ENCODE measurements around the gene TMEM109. TPM values are rescaled to one million over a fixed set of nuclear protein-coding genes. Genes with fewer than 3 reads are reported as not detected.

Gene TMEM109
- total and polyA plus RNA-seq, 2 of the 13 experiments (the other 11 are each of a cell fraction or from before 2014, with no cell fraction given): 7.7 to 18.0 TPM

- TF ChIP-seq ZNF749 (CRISPR knock-in tag; IDR thresholded peaks at IDR 0.05; ENCODE audit: borderline replicate concordance) (no peak), ATF1 (CRISPR knock-in tag; IDR thresholded peaks at IDR 0.05) (no peak), PBX2 (CRISPR knock-in tag; IDR thresholded peaks at IDR 0.05) (no peak), REST (IDR thresholded peaks at IDR 0.05; ENCODE audit: borderline replicate concordance in 1 of 2, low read depth in 1 of 2, low read length in 2 of 2) (no peak), NFE2L1 (CRISPR knock-in tag; IDR thresholded peaks at IDR 0.05; ENCODE audit: borderline replicate concordance) (0 out of 2 replicates have a peak, but pooled peaks have one; percentile 17), SIX1 (CRISPR knock-in tag; IDR thresholded peaks at IDR 0.05; ENCODE audit: borderline replicate concordance) (no peak), KLF16 (CRISPR knock-in tag; IDR thresholded peaks at IDR 0.05) (no peak), ZNF746 (CRISPR knock-in tag; IDR thresholded peaks at IDR 0.05) (no peak), RFXANK (CRISPR knock-in tag; IDR thresholded peaks at IDR 0.05) (no peak), REL (CRISPR knock-in tag; conservative IDR thresholded peaks at IDR 0.05) (no peak), TBX2 (CRISPR knock-in tag; IDR thresholded peaks at IDR 0.05; ENCODE audit: borderline replicate concordance) (peak; percentile 70), TERF1 (CRISPR knock-in tag; IDR thresholded peaks at IDR 0.05) (no peak), GABPA (IDR thresholded peaks at IDR 0.05; ENCODE audit: low read depth, low read length) (peak; percentile 33; the same call in 1 of the 2 replicates), GABPA (CRISPR knock-in tag; IDR thresholded peaks at IDR 0.05; ENCODE audit: low read depth) (peak; percentile 87), MYNN (CRISPR knock-in tag; IDR thresholded peaks at IDR 0.05; ENCODE audit: low read depth) (no peak), ZNF773 (CRISPR knock-in tag; IDR thresholded peaks at IDR 0.05; ENCODE audit: borderline replicate concordance) (no peak; the same call in 1 of the 2 replicates), ZNF383 (CRISPR knock-in tag; IDR thresholded peaks at IDR 0.05; ENCODE audit: borderline replicate concordance) (no peak), SAP130 (CRISPR knock-in tag; IDR thresholded peaks at IDR 0.05; ENCODE audit: low read depth) (0 out of 2 replicates have a peak, but pooled peaks have one; percentile 18), HNRNPLL (IDR thresholded peaks at IDR 0.05; ENCODE audit: low read depth, low read length, poor library complexity, severe bottlenecking) (peak; percentile 38), ZNF367 (CRISPR knock-in tag; IDR thresholded peaks at IDR 0.05; ENCODE audit: borderline replicate concordance) (0 out of 2 replicates have a peak, but pooled peaks have one; percentile 50), ZBTB8A (CRISPR knock-in tag; IDR thresholded peaks at IDR 0.05; ENCODE audit: borderline replicate concordance, low read depth) (no peak), HNRNPK (IDR thresholded peaks at IDR 0.05; ENCODE audit: low read depth, low read length, poor library complexity, severe bottlenecking) (no peak), ZNF782 (CRISPR knock-in tag; IDR thresholded peaks at IDR 0.05; ENCODE audit: borderline replicate concordance) (no peak)
Measured at GRCh38 chr11:60913793-60914632, at the start of gene TMEM109 (continued).
